PC-9 (cell line): Measurements from ENCODE around the gene ASPN.

Experiments used
- CTCF ChIP-seq: fragments of 200-600 bp; sonication (generic); conservative IDR thresholded peaks from 2 replicates; pipeline ENCODE4 v1.6.1; 2017; ENCODE audit warnings: mixed run types, antibody characterized with exemption, mild to moderate bottlenecking, moderate library complexity
- EZH2 ChIP-seq: fragments of 200-600 bp; sonication (generic); IDR thresholded peaks from 2 replicates; pipeline ENCODE4 v1.8.0; 2017; ENCODE audit warnings: antibody characterized with exemption, low read depth

DNA sequence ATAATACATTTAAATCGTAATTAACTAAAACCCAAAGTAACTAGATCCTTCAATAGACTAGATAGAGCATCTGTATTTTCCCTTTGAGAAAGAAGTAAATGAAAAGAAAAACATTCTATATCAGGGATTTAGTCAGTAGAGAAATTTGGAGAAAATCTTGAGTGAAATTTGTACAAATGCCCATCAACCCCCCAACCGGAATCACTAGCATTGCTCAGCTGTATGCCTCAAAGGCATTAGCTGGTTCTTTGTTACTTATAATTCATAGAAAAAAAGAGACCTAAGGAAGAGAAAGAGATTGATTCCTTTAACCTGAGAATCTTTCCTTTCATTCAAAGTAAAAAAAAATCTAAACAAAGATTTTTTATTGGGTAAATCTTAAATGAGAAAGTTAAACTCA lies 58.7 kb downstream of the ASPN start:
- TF ChIP-seq CTCF (no peak), EZH2 (no peak)
